ENCODE measurements around the gene TTC29.

Gene TTC29

DNA sequence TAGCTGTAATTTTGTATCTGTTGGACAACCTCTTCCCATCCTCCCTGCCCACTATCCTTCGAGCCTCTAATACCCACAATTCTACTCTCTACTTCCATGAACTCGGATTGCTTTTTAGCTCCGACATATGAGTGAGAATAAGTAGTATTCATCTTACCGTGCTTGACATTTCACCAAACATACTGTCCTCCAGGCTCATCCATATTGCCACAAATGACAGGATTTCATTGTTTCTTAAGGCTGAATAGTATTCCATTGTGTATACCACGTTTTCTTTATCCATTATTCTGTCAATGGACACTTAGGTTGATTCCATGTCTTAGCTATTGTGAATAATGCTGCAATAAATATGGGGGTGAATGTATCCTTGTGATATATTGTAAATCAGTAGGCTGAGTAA is 26.4 kb upstream of the TTC29 start:
- H3K27ac ChIP-seq (ENCODE audit: low read depth, low read length), result no peak overlapping the region
- no peak overlapping the region for H2AFZ ChIP-seq (ENCODE audit: low read depth, low read length, severe bottlenecking)
- H3K9ac ChIP-seq (ENCODE audit: low read length), result no peak overlapping the region
- no peak overlapping the region for H3K4me2 ChIP-seq (ENCODE audit: low read depth, low read length, poor library complexity, severe bottlenecking)
- no peaks in the 10 kb centered on the region for H3K9me2 ChIP-seq (replicated peaks; ENCODE audit: insufficient read depth, low read length)
- H4K20me1 ChIP-seq (ENCODE audit: low read depth, low read length), result no peaks in the 10 kb centered on the region
- H3K79me2 ChIP-seq (ENCODE audit: insufficient read depth, low read length), result no peaks in the 10 kb centered on the region
- no peak overlapping the region for H3K4me3 ChIP-seq (ENCODE audit: insufficient read depth, low read length, poor library complexity, severe bottlenecking)
- H3K9me3 ChIP-seq (ENCODE audit: insufficient read depth, low read length), result no peaks in the 10 kb centered on the region
- no peaks in the 10 kb centered on the region for H3K27me3 ChIP-seq (ENCODE audit: low read length)
- no peaks in the 10 kb centered on the region for H3F3A ChIP-seq (ENCODE audit: insufficient read depth)
- TF ChIP-seq EZH2phosphoT487 (conservative IDR thresholded peaks at IDR 0.05; ENCODE audit: low read length), result no peak
- TF ChIP-seq, protein P1, sequence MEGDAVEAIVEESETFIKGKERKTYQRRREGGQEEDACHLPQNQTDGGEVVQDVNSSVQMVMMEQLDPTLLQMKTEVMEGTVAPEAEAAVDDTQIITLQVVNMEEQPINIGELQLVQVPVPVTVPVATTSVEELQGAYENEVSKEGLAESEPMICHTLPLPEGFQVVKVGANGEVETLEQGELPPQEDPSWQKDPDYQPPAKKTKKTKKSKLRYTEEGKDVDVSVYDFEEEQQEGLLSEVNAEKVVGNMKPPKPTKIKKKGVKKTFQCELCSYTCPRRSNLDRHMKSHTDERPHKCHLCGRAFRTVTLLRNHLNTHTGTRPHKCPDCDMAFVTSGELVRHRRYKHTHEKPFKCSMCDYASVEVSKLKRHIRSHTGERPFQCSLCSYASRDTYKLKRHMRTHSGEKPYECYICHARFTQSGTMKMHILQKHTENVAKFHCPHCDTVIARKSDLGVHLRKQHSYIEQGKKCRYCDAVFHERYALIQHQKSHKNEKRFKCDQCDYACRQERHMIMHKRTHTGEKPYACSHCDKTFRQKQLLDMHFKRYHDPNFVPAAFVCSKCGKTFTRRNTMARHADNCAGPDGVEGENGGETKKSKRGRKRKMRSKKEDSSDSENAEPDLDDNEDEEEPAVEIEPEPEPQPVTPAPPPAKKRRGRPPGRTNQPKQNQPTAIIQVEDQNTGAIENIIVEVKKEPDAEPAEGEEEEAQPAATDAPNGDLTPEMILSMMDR (IDR thresholded peaks at IDR 0.05; ENCODE audit: insufficient read depth, low read length, poor library complexity, severe bottlenecking), result no peak
- no peaks in the 10 kb centered on the region for H3K36me3 ChIP-seq (ENCODE audit: low read length)

- Histone ChIP-seq H3K9ac (ENCODE audit: low read length) (no peak overlapping the region), H3K4me3 (ENCODE audit: insufficient read depth, low read length, poor library complexity, severe bottlenecking) (no peak overlapping the region), H3K9me2 (replicated peaks; ENCODE audit: insufficient read depth, low read length) (no peaks in the 10 kb centered on the region), H4K20me1 (ENCODE audit: low read depth, low read length) (no peaks in the 10 kb centered on the region), H3K27me3 (ENCODE audit: low read length) (no peaks in the 10 kb centered on the region), H3K4me2 (ENCODE audit: low read depth, low read length, poor library complexity, severe bottlenecking) (no peak overlapping the region), H3K36me3 (ENCODE audit: low read length) (no peaks in the 10 kb centered on the region), H3K27ac (ENCODE audit: low read depth, low read length) (no peak overlapping the region), H2AFZ (ENCODE audit: low read depth, low read length, severe bottlenecking) (no peak overlapping the region), H3K9me3 (ENCODE audit: insufficient read depth, low read length) (no peaks in the 10 kb centered on the region), H3F3A (ENCODE audit: insufficient read depth) (no peaks in the 10 kb centered on the region), H3K79me2 (ENCODE audit: insufficient read depth, low read length) (no peaks in the 10 kb centered on the region)
- TF ChIP-seq, protein P1 (IDR thresholded peaks at IDR 0.05; ENCODE audit: insufficient read depth, low read length, poor library complexity, severe bottlenecking), result no peak
- TF ChIP-seq EZH2phosphoT487 (conservative IDR thresholded peaks at IDR 0.05; ENCODE audit: low read length), result no peak
Measured at GRCh38 chr4:146969126-146969525, 23.5 kb upstream of the TTC29 start.

DNA sequence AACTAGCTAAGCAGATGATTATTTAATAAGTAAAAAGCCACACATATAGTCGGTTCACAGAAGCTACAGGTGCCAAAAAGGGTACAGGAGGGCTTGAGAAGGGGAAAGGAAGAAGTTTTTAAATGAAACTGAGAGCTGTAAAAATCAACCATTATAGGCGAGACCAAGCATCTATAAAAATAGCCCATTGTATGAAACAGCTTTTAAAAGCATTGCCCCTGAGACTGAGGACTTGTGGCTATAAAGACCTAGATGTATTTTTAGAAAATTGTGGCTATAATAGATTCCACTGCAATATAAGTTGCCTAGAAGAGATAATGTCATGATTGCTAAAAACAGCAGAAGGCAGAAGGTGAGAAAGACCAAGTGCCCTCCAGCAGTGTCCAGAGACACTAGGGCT is 15.0 kb upstream of the TTC29 start:
- TF ChIP-seq EZH2phosphoT487 (conservative IDR thresholded peaks at IDR 0.05; ENCODE audit: low read length), result no peak
- TF ChIP-seq, protein P1 (IDR thresholded peaks at IDR 0.05; ENCODE audit: insufficient read depth, low read length, poor library complexity, severe bottlenecking), result no peak
- Histone ChIP-seq H3K4me2 (ENCODE audit: low read depth, low read length, poor library complexity, severe bottlenecking) (no peak overlapping the region), H3K4me3 (ENCODE audit: insufficient read depth, low read length, poor library complexity, severe bottlenecking) (no peak overlapping the region), H3K9me3 (ENCODE audit: insufficient read depth, low read length) (no peaks in the 10 kb centered on the region), H3K9me2 (replicated peaks; ENCODE audit: insufficient read depth, low read length) (no peaks in the 10 kb centered on the region), H3K27ac (ENCODE audit: low read depth, low read length) (no peak overlapping the region), H3K36me3 (ENCODE audit: low read length) (no peaks in the 10 kb centered on the region), H3F3A (ENCODE audit: insufficient read depth) (no peaks in the 10 kb centered on the region), H4K20me1 (ENCODE audit: low read depth, low read length) (no peaks in the 10 kb centered on the region), H3K9ac (ENCODE audit: low read length) (no peak overlapping the region), H3K27me3 (ENCODE audit: low read length) (no peaks in the 10 kb centered on the region), H3K79me2 (ENCODE audit: insufficient read depth, low read length) (no peaks in the 10 kb centered on the region), H2AFZ (ENCODE audit: low read depth, low read length, severe bottlenecking) (no peak overlapping the region)
